Head of caudate nucleus (tissue), 42 donors: ENCODE data around the gene D2HGDH.
"Not testable (repeated sequence)": the region's sequence is repeated elsewhere in the genome, so short reads cannot be mapped to it uniquely, and the experiment has no call there.

Experiments used
- DNase-seq, 42 donors: peaks; one replicate each; pipeline versions ENCODE4 v3.0.0 to v3.0.0-alpha.2; 2020 to 2021; ENCODE audit warnings: mixed read lengths in 7 of 42
- intact Hi-C: fragments of 100-400 bp; cut with DNase I; formaldehyde crosslinking; loops from one replicate; pipeline ENCODE4 v1.15.0; 2022

The D2HGDH gene

DNA sequence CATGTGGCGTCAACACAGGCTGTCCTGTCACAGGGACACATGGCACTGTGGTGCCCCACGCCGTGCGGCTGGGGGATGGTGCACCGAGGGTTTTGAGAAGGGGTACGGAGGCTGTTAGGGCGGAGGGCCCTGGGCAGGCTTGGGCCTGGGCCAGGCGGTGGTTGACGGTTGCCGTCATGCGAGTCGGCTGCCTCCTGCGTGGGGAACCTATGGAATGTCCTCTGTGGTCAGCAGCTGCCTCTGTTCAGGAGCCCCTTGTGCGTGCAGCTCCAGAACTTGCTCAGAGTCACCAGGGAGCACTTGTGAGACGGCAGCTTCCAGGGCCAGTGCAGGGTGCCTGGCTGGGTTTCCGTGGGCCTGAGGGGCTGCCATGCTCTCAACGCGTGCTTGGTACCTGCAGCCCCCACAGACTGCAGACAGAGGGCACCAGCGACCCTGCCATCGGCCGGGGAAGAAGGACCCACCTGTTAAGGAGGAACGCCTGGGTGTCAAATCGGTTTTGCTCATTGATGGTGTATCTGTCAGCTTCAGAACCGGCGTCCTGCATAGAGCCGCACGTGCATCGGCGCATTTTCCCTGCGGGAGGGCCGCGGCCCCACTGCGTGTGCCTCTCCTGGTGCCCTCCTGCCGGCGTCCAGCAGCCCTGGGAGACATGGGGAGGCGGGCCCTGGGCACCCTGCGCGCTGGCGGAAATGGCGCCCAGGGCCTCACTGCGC lies 10.0 kb upstream of the D2HGDH start:
- DNase-seq: peak in 1 of 42 donors; percentile 12
- intact Hi-C loops: no loop called here

DNA sequence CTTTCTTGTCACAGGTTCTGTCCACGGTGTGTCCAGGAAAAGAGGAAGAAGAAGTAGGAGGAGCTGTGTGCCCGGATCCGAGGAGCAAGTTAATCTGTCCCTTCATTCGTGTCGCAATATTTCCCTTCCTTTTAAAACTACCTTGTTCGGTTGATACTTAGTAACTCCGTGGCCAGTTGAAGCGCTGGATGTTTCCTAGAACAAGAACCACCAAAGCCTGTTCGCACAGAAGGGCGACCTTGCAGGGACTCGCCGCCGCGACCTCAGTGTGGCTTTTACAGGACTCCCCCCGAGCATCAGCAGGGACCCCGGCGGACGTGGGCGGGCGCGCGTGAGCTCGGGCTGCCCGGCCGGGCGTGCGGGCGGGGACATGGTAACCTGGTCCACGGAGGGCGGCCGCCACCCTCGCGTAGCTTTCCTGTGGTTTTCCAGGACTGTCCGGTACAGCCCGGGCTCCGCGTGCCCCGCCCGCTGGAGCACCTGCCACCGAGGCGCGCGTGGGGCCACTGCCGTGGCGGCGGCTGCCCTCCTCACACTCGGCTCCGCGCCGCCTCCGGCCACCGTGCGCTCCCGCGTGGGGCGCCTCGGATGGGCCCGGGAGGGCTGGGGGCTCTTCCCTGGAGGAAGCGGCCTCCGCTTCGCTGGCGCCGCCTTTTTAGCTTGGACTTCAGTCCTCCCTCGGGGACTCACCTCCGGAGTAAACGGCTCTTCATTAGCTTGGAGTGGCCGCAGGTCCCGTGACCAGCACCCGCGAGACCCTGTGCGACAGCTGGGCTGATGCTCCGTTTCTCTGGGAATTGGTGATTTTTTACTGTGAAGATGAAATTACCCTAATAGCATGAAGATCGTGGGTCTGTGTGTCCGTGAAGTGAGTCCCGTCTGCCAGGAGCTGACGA lies 9.2 kb upstream of the D2HGDH start:
- DNase-seq: no peak
- intact Hi-C loops: no loop called here

DNA sequence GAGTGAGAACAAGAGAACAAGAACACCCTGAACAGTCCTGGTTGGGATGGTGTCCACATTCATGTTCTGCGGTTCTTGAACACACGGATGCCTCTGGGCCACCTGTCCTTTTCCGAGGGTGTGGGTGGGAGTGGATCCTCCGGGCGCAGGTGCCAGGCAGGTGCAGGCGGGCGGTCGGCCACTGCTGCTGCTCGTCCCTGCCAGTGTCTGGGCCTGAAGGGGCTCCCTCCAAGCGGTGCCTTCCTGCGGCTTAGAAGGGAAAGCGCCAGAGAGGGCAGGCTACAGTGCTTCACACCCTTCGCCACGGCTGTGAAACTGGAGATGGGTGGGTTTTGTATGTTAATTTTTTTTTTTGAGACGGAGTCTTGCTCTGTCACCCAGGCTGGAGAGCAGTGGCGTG lies 8.0 kb upstream of the D2HGDH start:
- intact Hi-C loops: no loop called here
- no peak for DNase-seq

DNA sequence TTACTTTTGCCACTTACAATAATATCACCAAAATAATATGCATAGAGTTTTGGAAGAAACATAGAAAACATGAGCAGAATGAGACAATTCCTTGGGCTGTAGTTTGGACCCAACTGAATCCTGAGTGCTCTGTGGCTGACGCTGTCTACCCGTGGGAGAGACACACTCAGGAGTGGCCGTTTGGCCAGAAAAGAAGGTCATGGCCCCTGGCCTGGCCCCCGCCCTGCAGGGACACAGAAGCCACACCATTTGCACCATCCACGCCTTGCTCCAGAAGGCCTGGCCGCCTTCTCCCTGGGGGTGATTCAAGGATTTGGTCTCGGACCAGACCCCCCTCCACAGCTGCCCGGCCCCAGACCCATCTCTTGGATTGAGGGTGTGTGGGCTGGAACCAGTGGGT lies 6.4 kb upstream of the D2HGDH start:
- no peak for DNase-seq
- intact Hi-C loops: no loop called here

DNA sequence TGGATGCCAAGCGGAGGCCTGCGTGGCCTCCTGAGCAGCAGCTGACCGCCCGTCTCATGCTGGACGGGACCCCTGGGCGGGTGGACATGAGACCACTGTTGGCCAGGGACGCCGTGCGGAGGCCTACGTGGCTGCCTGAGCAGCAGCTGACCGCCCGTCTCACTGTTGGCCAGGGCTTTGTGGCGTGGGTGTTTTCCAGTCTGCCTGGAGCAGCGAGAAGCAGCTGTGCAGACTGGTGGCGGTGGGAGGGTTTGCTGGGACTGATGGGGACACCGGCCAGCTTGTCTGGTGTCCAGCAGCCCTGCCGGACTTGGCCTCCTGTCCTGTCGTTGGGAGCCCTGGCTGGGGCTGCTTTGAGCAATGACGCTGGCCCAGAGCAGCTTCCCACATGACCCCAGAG lies 5.8 kb upstream of the D2HGDH start:
- intact Hi-C loops: no loop called here
- peak; percentile 42 to 91 (median 76) for DNase-seq

DNA sequence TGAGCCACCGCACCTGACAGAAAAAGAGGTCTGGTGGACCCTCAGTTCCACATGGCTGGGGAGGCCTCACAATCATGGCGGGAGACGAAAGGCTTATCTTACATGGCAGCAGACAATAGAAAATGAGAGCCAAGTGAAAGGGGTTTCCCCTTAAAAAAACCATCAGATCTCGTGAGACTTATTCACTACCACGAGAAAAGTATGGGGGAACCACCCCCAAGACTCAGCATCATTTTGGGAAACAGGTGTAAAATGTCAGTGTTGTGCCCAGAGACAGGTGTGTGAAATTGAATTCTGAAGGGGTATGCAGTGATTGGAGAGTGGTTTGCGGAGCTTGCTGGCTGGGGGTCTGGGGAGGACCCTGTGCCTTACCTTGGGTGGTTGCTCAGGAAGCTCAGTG lies 4.6 kb upstream of the D2HGDH start:
- no peak for DNase-seq
- intact Hi-C loops: no loop called here

DNA sequence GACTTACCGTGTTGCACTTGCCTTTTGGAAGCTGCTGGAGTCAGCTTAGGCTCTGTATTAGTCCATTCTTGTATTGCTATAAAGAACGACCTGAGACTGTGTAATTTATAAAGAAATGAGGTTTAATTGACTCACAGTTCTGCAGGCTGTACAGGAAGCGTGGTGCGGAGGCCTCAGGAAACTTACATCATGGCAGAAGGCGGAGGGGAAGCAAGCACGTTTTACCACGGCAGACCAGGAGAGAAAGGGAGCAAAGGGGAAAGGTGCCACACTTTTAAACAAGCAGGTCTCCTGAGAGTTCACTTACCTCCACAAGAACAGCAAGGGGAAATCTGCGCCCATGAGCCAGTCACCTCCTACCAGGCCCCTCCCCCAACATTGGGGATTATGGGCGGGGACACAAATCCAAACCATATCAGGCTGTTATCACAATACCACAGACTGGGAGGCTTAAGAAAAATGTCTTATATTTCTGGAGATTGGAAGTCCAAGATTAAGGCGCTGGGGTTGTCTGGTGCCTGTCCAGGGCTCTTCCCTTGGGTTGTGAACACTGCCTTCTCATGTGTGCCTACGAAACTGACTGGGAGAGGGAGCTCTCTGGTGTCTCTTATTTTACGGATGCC lies 3.6 kb upstream of the D2HGDH start:
- intact Hi-C loops: no loop called here
- no peak for DNase-seq

DNA sequence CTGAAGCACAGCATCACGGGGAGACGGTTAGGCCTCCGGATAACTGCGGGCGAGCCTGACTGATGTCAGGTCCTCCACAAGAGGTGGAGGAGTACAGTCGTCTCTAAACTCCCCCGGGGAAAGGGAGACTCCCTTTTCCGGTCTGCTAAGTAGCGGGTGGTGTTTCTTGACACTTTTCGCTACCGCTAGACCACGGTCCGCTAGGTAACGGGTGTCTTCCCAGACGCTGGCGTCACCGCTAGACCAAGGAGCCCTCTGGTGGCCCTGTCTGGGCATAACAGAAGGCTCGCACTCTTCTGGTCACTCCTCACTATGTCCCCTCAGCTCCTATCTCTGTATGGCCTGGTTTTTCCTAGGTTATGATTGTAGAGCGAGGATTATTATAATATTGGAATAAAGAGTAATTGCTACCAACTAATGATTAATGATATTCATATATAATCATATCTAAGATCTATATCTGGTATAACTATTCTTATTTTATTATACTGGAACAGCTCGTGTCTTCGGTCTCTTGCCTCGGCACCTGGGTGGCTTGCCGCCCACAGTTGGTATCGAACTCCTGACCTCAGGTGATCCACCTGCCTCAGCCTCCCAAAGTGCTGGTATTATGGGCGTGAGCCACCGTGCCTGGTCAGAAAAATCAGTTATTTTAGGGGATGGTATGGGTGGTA lies 1.8 kb upstream of the D2HGDH start:
- peak in 40 of 42 donors; percentile 16 to 90 (median 71) for DNase-seq
- intact Hi-C loops: not testable (repeated sequence)

DNA sequence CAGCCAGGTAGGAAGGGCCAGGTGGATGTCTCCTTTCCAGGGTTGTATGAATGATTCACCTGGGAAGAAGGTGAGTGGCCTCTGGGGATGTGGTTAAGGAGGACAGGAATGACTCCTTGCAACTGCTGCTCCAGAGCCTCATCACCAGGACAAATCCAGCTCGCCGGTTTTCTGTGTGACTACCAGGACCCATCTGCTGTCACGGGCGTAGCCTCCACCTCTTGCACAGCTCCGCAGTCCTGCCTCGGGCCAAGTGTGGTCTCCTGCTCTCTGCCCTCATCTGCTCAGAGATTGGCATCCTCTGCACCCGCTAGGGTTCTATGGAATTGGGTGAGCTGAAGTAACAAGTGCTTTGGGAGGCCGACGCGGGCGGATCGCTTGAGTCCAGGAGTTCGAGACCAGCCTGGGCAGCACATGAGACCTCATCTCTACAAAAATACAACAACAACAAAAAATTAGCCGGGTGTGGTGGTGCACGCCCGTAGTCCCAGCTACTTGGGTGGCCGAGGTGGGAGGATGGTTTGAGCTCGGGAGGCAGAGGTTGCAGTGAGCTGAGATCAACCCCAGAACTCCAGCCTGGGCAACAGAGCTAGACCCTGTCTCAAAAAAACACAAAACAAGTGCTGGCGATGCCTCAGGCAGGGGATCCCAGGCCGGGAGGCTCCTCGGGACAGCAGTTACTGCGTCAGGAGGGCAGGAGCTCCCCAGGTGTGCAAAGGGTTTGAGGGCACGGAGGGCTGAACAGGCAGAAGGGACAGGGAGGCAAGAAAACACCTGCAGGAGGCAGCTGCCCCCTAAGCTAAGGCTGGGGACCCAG lies 831 bp upstream of the D2HGDH start:
- intact Hi-C loops: no loop called here
- peak in 1 of 42 donors; percentile 5 for DNase-seq

DNA sequence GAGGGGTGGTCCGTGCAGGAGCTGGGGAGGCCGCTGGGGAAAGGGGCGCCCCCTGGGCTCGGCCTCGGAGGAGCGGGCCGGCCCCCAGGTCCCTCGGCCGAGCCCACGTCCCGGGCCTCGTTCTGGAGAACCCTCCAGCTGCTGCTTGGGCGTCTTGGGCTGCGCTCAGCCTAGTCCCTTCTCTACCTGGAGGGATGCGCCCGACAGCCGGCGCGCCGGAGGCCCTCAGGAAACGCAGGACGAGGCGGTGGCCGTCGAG lies 293 bp upstream of the D2HGDH start:
- intact Hi-C loops: no loop called here
- no peak for DNase-seq

DNA sequence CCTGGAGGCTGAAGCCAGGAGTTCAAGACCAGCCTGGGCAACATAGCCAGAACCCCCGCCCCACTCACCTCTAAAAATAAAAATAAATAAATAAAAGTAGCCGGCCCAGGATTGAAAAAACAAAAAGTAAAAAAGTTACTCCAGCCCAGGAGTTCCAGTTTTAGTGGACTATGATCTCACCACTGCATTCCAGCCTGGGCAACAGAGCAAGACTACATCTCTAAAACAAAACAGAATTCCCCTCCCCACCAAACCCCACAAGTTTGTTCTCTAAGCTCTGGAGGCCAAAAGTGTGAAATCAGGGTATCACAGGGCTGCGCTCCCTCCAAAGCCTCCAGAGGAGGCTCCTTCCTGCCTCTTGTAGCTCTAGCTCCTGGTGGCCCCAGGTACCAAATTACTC lies 1.7 kb downstream of the D2HGDH start:
- intact Hi-C loops: loop anchor here (5.0 kb wide), 1 partner anchor 141 kb away; no protein-coding TSS in a partner anchor
- no peak for DNase-seq

DNA sequence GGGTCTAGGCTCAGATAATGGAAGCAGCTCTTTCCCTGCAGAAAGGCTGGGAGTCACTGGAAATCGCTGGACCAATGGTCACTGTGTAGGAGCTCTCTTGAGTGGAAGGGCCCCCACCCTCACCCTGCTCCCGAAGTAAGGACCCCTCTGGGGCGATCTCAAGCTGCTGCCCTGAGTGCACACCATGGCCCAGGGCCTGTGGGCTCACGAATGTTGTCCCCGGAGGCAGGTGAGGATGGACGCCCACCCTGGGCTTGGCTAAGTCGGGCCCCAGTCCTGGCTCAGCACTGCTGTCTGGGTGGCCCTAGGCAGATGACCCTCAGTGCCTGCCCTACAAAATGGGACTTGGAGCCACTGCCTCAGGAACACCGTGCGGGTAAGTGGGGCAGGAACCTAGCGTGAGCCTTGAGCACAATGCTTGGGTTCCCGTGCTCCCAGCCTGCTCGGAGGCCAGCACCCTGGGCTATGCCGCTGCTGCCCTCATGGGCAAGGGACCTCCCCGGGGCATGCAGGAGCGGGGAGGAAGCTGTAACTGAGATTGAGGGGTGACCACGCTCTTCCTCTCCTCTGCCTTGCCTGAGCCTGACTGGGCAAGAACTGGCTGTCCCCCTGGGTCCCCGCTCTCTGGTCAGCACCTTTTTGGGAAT lies 3.7 kb downstream of the D2HGDH start:
- intact Hi-C loops: loop anchor here (5.0 kb wide), 1 partner anchor 139 kb away; no protein-coding TSS in a partner anchor

DNA sequence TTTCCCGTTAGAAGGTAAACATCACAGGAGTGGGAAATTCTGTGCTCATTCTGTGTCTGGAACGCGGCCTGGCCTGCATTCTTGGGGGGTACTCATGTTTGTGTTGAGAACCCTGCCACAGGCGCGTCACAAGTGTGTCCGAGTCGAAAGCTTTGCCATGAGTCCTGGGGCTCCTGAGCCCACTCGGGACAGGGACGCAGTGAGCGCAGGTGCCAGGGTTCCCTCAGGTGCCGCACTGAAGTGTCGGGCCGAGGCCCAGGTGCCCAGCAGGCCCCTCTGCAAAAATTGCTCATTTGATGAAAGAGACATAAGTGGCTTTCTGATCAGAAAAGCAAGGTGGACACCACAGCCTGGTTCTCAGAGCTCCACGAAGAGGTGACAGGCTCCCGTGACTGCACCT lies 4.7 kb downstream of the D2HGDH start:
- intact Hi-C loops: loop anchor here (5.0 kb wide), 1 partner anchor 138 kb away; no protein-coding TSS in a partner anchor

More for the DNA sequence above, 3.7 kb downstream of the D2HGDH start:
- no peak for DNase-seq

DNA sequence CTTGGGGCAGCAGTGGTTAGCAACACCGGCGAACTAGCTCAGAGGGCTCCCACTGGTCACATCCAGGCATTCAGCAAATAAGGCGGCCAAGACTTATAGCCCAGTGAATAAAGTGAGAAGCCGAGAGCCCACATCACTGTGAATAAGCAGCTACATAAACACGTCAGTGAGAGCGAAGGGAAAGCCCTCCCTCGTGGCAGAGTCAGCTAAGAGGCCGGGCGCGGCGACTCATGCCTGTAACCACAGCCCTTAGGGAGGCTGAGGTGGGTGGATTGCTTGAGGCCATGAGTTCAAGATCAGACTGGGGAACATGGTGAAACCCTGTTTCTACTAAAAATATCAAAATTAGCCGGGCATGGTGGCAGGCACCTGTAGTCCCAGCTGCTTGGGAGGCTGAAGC lies 5.2 kb downstream of the D2HGDH start:
- no peak for DNase-seq
- intact Hi-C loops: loop anchor here (5.0 kb wide), 1 partner anchor 138 kb away; no protein-coding TSS in a partner anchor

More for the DNA sequence above, 4.7 kb downstream of the D2HGDH start:
- no peak for DNase-seq

DNA sequence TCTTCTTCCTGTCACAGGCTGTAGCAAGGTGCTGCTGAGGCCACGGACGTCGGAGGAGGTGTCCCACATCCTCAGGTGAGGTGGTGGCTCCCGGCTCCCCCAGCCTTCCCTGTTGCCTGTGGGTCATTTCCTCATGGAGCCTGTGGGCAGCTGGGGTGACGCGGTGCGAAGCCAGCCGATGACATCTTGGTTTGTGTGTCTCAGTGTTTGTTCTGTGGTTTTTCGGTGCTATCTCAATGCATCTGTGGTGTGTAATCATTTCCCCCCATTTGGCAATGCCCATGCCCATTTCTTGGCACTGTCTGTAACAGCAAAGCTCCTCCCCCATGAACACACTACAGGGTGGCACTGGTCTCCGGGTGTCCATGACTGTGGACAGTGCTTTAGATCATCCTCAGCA lies 6.6 kb downstream of the D2HGDH start:
- DNase-seq: no peak
- intact Hi-C loops: no loop called here

DNA sequence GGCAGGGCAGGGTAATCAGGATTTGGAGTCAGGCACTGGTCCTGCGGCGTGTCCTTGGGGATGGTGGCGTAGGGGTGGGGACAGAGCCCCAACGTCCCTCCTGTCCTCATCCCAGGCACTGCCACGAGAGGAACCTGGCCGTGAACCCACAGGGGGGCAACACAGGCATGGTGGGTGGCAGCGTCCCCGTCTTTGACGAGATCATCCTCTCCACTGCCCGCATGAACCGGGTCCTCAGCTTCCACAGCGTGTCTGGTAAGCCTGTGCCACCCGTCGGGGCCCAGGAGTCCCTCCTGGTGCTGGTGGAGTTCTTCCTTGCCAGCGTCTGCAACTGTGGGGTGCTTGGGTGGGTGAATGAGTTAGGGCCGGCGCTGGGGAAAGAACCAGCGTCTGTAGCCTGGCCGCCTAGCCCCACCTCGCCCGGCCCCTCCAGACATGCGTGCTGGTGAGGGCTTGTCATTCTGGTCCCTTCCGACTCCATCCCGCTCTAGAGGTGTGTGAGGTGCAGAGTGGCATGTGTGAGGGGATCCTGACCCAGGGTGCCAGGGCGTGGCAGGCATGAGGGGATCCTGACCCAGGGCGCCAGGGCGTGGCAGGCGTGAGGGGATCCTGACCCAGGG lies 8.0 kb downstream of the D2HGDH start:
- intact Hi-C loops: no loop called here
- no peak for DNase-seq

DNA sequence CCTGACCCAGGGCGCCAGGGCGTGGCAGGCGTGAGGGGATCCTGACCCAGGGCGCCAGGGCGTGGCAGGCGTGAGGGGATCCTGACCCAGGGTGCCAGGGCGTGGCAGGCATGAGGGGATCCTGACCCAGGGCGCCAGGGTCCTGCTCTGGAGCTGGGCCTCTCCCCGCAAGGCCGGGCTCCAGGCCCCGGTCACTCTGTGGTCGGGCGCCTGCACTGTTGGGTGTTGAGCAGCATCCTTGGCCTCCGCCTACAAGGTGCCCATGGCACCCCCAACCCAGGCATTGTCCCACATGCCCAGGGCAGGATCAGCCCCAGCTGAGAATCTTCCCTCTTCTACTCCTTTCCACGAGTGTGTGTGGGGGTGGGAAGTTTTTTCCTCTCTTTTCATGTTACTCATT lies 8.6 kb downstream of the D2HGDH start:
- intact Hi-C loops, DNase-seq: not testable (repeated sequence)

DNA sequence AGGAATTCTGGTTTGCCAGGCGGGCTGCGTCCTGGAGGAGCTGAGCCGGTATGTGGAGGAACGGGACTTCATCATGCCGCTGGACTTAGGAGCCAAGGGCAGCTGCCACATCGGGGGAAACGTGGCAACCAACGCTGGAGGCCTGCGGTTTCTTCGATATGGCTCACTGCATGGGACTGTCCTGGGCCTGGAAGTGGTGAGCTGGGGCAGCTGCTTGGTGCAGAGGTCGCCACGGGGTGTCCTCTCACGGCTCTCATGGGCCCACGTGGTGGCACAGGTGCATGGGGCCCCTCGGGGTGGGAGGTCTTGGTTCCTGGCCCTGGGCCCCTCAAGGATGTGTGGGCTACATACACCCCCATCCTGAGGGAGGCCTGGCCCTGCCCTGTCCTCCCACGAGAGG lies 9.2 kb downstream of the D2HGDH start:
- intact Hi-C loops: no loop called here
- DNase-seq: no peak
